GM18517 (cell line): Measurements from ENCODE around the gene OAS2.

ENCODE experiments used
- ATAC-seq: cut with Tn5 transposase; IDR thresholded peaks from one replicate; pipeline ENCODE4 v1.9.1; 2021; ENCODE audit warnings: mild to moderate bottlenecking, moderate library complexity; ENCODE audit not compliant: unreplicated experiment

OAS2 gene

GRCh38 chr12:113055594-113056380 lies 77.5 kb downstream of the OAS2 start:
- ATAC-seq, result no peak

DNA sequence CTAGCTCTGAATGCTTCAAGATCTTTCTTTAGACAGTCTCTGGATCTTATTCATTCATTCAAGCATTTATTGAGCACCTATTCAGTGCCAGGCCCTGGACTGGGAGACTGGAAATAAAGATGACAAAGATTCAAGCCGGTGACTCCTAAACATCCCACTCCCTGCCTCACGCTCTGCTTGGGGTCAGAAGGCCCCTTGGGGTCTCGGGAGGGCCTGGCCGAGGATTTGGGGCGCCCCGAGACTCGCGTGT lies 78.0 kb downstream of the OAS2 start:
- no peak for ATAC-seq

GRCh38 chr12:113056631-113057488 lies 78.5 kb downstream of the OAS2 start, which contains the start of gene DTX1:
TSS of gene DTX1 (plus strand) at chr12:113056730. CDS start at chr12:113058193, 1,463 bp downstream.
- no peak for ATAC-seq

DNA sequence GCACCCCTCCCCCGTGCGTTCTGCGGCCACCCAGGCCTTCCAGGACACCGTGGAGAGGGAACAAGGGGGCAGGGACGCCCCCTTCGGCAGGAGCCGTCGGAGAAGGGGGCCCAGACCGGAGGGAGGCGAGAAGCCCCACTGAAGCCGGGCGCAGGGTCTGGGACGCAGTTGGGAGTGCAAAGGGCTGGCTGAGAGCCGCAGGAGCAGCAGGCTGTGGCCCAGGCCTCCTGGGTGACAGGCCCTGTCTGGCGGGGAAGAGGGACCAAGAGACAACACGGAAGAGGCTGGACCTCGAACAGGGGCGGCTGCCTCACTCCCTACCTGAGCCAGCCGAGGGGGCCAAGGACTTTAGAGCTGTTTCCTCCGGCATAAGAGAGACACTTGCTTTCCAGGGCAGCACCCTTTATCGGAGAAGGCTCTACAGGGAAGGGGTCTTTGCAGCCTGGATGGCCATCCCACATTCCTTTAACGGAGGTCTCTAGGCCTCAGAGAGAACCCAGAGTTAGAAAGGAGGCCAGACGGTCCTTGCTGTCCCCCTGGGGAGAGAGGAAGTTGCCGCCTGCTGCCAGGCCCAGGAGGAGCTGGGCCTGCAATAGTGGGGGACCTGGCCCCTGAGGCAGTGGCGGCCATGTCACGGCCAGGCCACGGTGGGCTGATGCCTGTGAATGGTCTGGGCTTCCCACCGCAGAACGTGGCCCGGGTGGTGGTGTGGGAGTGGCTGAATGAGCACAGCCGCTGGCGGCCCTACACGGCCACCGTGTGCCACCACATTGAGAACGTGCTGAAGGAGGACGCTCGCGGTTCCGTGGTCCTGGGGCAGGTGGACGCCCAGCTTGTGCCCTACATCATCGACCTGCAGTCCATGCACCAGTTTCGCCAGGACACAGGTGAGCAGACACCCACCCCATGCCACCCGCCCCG lies 79.5 kb downstream of the OAS2 start:
- ATAC-seq, result no peak

DNA sequence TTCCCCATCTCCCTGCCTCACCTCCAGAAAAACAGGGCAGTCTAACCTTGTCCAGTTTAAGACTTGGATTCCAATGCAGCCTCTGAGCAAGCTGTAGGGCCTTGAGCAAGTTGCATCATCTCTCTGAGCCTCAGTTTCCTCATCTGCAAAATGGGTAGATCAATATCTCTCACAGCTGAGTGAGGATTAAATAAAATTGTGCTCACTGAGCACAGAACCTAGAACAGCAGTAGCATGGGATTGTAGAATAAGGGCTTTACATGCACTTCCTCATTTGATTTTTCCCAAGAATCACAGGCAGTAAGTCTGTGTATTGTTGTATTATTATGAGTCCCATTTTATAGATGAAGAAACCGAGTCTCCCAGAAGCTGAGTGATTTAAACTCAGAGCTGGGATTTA lies 80.2 kb downstream of the OAS2 start:
- ATAC-seq, result no peak

- ATAC-seq, result no peak
Observed at GRCh38 chr12:113059071-113059595, 80.8 kb downstream of the OAS2 start.

GRCh38 chr12:113060336-113060960 lies 82.1 kb downstream of the OAS2 start:
- ATAC-seq, result no peak

- no peak for ATAC-seq
Observed at GRCh38 chr12:113061061-113061694, 82.9 kb downstream of the OAS2 start.
